Lung (tissue), 12 donors: ENCODE measurements around the gene TBC1D17. TPM values are rescaled to one million over a fixed set of nuclear protein-coding genes. Genes with fewer than 3 reads are reported as not detected.

Experiments used
- ATAC-seq: fragments of 200-7000 bp; cut with Tn5 transposase; one replicate; pipeline ENCODE4 v1.9.1; 2020; ENCODE audit warnings: moderate number of reproducible peaks; ENCODE audit not compliant: insufficient read depth, low FRiP score
- DNase-seq, 3 donors: peaks; one replicate each; pipeline ENCODE4 v3.0.0-alpha.2; 2013 to 2017
- H3K27ac ChIP-seq, 2 donors: one replicate each; pipeline ENCODE4 v1.5.1; 2013; ENCODE audit warnings: mild to moderate bottlenecking in 2 of 2, moderate library complexity in 2 of 2, control low read depth in 1 of 2, inconsistent platforms in 1 of 2, low read depth in 1 of 2, low read length in 1 of 2
- H3K27me3 ChIP-seq, 3 donors: one replicate each; pipeline ENCODE4 v1.5.1; 2013; ENCODE audit warnings: low read length in 2 of 3; ENCODE audit not compliant: control insufficient read depth in 3 of 3, insufficient read depth in 3 of 3
- H3K36me3 ChIP-seq, 4 donors: one replicate each; pipeline ENCODE4 v1.5.1; 2013; ENCODE audit warnings: low read length in 4 of 4, mild to moderate bottlenecking in 1 of 4, moderate library complexity in 1 of 4; ENCODE audit not compliant: control insufficient read depth in 4 of 4, insufficient read depth in 4 of 4
- H3K4me1 ChIP-seq, 5 donors: one replicate each; pipeline ENCODE4 v1.5.1; 2013; ENCODE audit warnings: low read length in 5 of 5, mild to moderate bottlenecking in 2 of 5, moderate library complexity in 1 of 5; ENCODE audit not compliant: control insufficient read depth in 5 of 5, insufficient read depth in 5 of 5
- H3K4me3 ChIP-seq: one replicate; pipeline ENCODE4 v1.5.1; 2013; ENCODE audit warnings: mild to moderate bottlenecking, control low read depth, moderate library complexity
- H3K9ac ChIP-seq, 2 donors: one replicate each; pipeline ENCODE4 v1.5.1; 2013; ENCODE audit warnings: low read length in 2 of 2, control low read depth in 1 of 2; ENCODE audit not compliant: insufficient read depth in 1 of 2
- H3K9me3 ChIP-seq, 4 donors: one replicate each; pipeline ENCODE4 v1.5.1; 2013; ENCODE audit warnings: low read length in 3 of 4, mild to moderate bottlenecking in 1 of 4, moderate library complexity in 1 of 4; ENCODE audit not compliant: control insufficient read depth in 4 of 4, insufficient read depth in 3 of 4
- WGBS, 2 donors: extraction: QIAGEN DNeasy Blood & Tissue Kit; methylation state at CpG; one replicate each; pipeline ENCODE4 v1.1.7; 2013; 5-methylcytosine and 5-hydroxymethylcytosine counted together
- polyA plus RNA-seq, 2 donors: library from polyadenylated mRNA; stranded (reverse); fragments of 200-250 nt; gene quantifications; one replicate each; pipeline ENCODE4 v1.2.1, GENCODE V29; 2013
- total RNA-seq, 2 donors: library from RNA; depleted of rRNA in 1 of 2; stranded (reverse); fragments of >200 nt in 1 of 2; gene quantifications; one replicate each; pipeline ENCODE4 v1.2.1, GENCODE V29; 2014 to 2021
- TF ChIP-seq, protein P1 (sequence below): IDR thresholded peaks from 2 replicates; pipeline ENCODE4 v1.5.1; 2012; ENCODE audit warnings: mild to moderate bottlenecking; ENCODE audit errors: control extremely low read depth, extremely low read depth
- donor health status: control.
- donor health status: control.
- donor health status: Bipolar disorder and iron deficiency.
- donor health status: healthy.
- donor health status: DM: yes; HTN: yes; CAD: no.

The TBC1D17 gene
- total and polyA plus RNA-seq, 4 donors: 23.3 to 52.9 (median 32.4) TPM

DNA sequence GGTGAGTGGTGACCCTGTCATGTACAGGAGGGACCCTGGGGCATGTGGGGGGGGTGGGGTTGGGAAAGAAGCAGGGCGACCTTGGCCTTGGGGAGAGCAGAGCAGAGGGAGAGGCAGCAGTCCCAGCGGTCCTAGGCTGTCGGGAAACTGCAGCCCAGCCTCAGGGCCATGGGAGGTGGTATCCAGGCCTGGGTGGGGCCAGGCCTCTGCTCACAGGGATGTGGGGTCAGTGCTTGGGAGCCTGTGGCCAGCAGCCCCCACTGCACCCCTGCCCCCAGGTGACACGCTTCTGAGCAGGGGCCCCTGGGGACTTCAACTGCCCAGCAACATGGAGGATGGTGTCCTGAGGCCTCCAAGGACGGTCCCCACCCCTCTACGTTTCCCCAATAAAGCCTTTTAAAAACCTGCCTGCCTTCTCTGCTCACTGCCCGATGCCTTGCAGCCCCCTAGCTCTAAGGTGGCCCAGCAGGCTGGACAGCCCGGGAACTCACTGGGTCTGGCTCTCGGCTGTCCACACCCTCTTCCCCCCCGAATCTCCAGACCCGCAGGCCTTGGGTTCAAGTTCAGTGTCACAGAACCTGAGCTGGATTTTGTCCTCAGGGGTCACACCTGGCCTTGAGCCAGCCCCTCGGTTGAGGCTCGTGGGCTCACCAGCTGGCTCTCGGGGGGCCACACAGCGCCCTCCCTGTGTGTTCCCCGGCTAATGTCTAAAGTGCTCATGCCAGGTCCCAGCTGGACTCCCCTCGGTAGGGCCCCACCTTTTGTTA, 17.0 kb upstream of the TBC1D17 start:
- H3K36me3 ChIP-seq: peaks cover 0 to 79% (median 37%) of the 10 kb centered on the region in 4 donors
- no peak overlapping the region for H3K9ac ChIP-seq
- ATAC-seq: no peak
- no peak overlapping the region for H3K4me3 ChIP-seq
- no peaks in the 10 kb centered on the region for H3K27me3 ChIP-seq
- TF ChIP-seq, protein P1, sequence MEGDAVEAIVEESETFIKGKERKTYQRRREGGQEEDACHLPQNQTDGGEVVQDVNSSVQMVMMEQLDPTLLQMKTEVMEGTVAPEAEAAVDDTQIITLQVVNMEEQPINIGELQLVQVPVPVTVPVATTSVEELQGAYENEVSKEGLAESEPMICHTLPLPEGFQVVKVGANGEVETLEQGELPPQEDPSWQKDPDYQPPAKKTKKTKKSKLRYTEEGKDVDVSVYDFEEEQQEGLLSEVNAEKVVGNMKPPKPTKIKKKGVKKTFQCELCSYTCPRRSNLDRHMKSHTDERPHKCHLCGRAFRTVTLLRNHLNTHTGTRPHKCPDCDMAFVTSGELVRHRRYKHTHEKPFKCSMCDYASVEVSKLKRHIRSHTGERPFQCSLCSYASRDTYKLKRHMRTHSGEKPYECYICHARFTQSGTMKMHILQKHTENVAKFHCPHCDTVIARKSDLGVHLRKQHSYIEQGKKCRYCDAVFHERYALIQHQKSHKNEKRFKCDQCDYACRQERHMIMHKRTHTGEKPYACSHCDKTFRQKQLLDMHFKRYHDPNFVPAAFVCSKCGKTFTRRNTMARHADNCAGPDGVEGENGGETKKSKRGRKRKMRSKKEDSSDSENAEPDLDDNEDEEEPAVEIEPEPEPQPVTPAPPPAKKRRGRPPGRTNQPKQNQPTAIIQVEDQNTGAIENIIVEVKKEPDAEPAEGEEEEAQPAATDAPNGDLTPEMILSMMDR: no peak
- no peak for DNase-seq
- 81 to 83% methylated on average over 15 to 17 of the region's 17 CpGs for WGBS, 2 donors
- no peak overlapping the region for H3K27ac ChIP-seq
- peaks cover 0 to 15% (median under 1%) of the 10 kb centered on the region in 5 donors for H3K4me1 ChIP-seq
- no peaks in the 10 kb centered on the region for H3K9me3 ChIP-seq

DNA sequence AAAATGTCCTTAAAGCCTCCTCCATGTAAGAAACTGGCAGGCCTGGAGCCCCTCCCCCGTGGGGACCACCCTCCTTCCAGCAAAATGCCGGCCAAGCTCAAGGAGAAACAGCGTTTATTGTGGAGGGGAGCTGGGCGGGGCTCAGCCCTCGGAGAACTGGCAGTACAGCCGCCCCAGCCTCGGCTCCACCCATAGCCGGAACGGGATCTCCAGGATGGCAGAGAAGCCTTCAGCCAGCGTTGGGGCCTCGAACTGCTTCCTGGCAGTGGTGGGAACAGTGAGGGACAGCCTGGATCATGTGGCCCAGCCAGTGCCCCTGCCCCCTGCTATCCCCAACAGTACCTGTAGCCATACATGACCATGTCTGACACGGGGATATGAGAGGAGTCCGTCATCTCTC, 16.4 kb upstream of the TBC1D17 start:
- Histone ChIP-seq H3K36me3 (peaks cover 0 to 77% (median 36%) of the 10 kb centered on the region in 4 donors), H3K4me1 (peaks cover 0 to 20% (median 6%) of the 10 kb centered on the region in 5 donors), H3K27me3 (no peaks in the 10 kb centered on the region), H3K9me3 (no peaks in the 10 kb centered on the region), H3K9ac (no peak overlapping the region), H3K4me3 (no peak overlapping the region), H3K27ac (no peak overlapping the region)
- WGBS, 2 donors: 51 to 69% methylated on average over 13 of the region's 13 CpGs
- peak; percentile 71 to 83 (median 74) for DNase-seq
- ATAC-seq: no peak
- TF ChIP-seq, protein P1: no peak

DNA sequence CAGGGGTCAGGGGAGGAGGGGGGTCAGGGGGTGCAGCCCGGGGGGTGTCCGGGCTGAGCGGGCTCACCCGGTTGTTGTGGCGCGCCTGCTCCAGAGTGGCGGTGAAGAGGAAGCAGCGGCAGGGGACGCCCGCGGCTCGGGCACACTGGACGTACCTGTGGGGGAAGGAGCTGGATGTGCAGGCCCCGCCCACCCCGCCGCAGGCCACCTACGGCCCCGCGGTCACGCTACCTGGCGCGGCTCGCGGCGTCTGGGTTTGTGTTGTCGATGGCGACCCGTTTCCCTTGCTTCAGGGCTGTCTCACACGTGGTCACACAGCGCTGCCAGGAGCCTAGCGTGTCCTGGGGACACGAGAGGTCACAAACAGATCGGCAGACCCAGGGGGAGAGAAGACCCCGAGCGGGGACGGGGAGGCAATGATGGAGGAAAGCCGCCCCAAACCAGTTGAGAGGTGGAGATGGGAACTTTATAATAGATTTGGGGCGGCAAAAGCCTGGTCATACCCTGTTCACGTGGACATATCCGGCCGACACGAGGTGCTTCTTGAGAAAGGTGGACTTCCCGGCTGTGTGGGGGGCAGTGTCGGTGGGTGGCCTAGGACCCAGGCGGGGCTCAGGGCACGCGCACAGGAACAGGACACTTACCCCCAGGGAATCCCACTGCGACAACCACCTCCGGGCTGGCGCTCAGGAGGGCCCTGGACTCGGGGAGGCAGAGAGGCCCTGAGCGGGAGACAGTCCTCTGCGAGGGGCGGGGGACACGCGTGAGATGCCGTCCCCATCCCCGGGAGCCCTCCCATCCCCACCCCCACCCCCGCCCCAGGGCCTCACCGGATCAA, 15.7 kb upstream of the TBC1D17 start:
- TF ChIP-seq, protein P1: no peak
- 84 to 85% methylated on average over 60 of the region's 60 CpGs for WGBS, 2 donors
- Histone ChIP-seq H3K9ac (no peak overlapping the region), H3K9me3 (no peaks in the 10 kb centered on the region), H3K4me1 (peaks cover 3 to 27% (median 9%) of the 10 kb centered on the region in 5 donors), H3K4me3 (no peak overlapping the region), H3K27ac (no peak overlapping the region), H3K36me3 (peaks cover 0 to 71% (median 34%) of the 10 kb centered on the region in 4 donors), H3K27me3 (no peaks in the 10 kb centered on the region)
- peak in 1 of 3 donors; percentile 43 for DNase-seq
- no peak for ATAC-seq
